ENCODE results near the gene RNF220.

The RNF220 gene

GRCh38 chr1:44676484-44677200 lies 271.6 kb downstream of the RNF220 start:
- DNase-seq (ENCODE audit: low spot score), result peak; percentile 53
- Histone ChIP-seq H3K4me3 (no peak overlapping the region), H3K27ac (peak overlapping the region in 1 of 2 donors; percentile 75)
- no peak for TF ChIP-seq CTCF (IDR thresholded peaks at IDR 0.05)

GRCh38 chr1:44677201-44677766 lies 272.2 kb downstream of the RNF220 start:
- DNase-seq (ENCODE audit: low spot score), result no peak
- no peak overlapping the region for H3K4me3 ChIP-seq
- H3K27ac ChIP-seq, result peak overlapping the region in 1 of 2 donors; percentile 43
- TF ChIP-seq CTCF (IDR thresholded peaks at IDR 0.05), result no peak

- no peak for DNase-seq (ENCODE audit: low spot score)
- no peak for TF ChIP-seq CTCF (IDR thresholded peaks at IDR 0.05)
- Histone ChIP-seq H3K4me3 (no peak overlapping the region), H3K27ac (no peak overlapping the region)
Observed at GRCh38 chr1:44678120-44678519, 273.1 kb downstream of the RNF220 start.

GRCh38 chr1:44678626-44679025 lies 273.6 kb downstream of the RNF220 start:
- no peak overlapping the region for H3K27ac ChIP-seq
- H3K4me3 ChIP-seq, result no peak overlapping the region
- DNase-seq (ENCODE audit: low spot score), result no peak
- no peak for TF ChIP-seq CTCF (IDR thresholded peaks at IDR 0.05)

- Histone ChIP-seq H3K27ac (no peak overlapping the region), H3K4me3 (no peak overlapping the region)
- TF ChIP-seq CTCF (IDR thresholded peaks at IDR 0.05), result no peak
- no peak for DNase-seq (ENCODE audit: low spot score)
Observed at GRCh38 chr1:44679468-44679867, 274.4 kb downstream of the RNF220 start.

- no peak for TF ChIP-seq CTCF (IDR thresholded peaks at IDR 0.05)
- DNase-seq (ENCODE audit: low spot score), result peak; percentile 28
- H3K4me3 ChIP-seq, result no peak overlapping the region
- no peak overlapping the region for H3K27ac ChIP-seq
Observed at GRCh38 chr1:44681905-44682882, 277.1 kb downstream of the RNF220 start.

Data from coronary artery (tissue), 2 donors.